ENCODE measurements around the gene DEDD.

GRCh38 chr1:161168906-161169305 lies 36.4 kb upstream of the DEDD start:
- TF ChIP-seq CTCF (IDR thresholded peaks at IDR 0.05; ENCODE audit: insufficient read depth, low read depth, low read length) (no peak), EZH2 (IDR thresholded peaks at IDR 0.05; ENCODE audit: insufficient read depth, low read length) (no peak)
